ENCODE measurements around the gene MYH10. TPM values are rescaled to one million over a fixed set of nuclear protein-coding genes. Genes with fewer than 3 reads are reported as not detected.

The MYH10 gene
- total RNA-seq, 1 donor from 2014 or later: 378 TPM

GRCh38 chr17:8577868-8578267, 52.7 kb downstream of the MYH10 start:
- H3K36me3 ChIP-seq: peaks cover 9 to 30% of the 10 kb centered on the region in 2 donors
- peak overlapping the region in 1 of 2 donors; percentile 10 for H3K4me3 ChIP-seq
- H3K27me3 ChIP-seq: no peaks in the 10 kb centered on the region
- intact Hi-C loops (cut with DNase I): loop anchor here (2.0 kb wide), 1 partner anchor 51 kb away; no protein-coding TSS in a partner anchor
- TF ChIP-seq CTCF (IDR thresholded peaks at IDR 0.05): no peak
- H3K9me3 ChIP-seq: no peaks in the 10 kb centered on the region
- DNase-seq (ENCODE audit: low spot score in 2 of 2): no peak
- H3K27ac ChIP-seq: peak overlapping the region; percentile 74 to 79
- H3K4me1 ChIP-seq: peaks cover 4 to 48% of the 10 kb centered on the region in 2 donors

GRCh38 chr17:8576559-8577294, 53.8 kb downstream of the MYH10 start:
- no peak for TF ChIP-seq CTCF (IDR thresholded peaks at IDR 0.05)

GRCh38 chr17:8574687-8575086, 55.8 kb downstream of the MYH10 start:
- peak overlapping the region in 1 of 2 donors; percentile 9 for H3K27ac ChIP-seq
- H3K9me3 ChIP-seq: no peaks in the 10 kb centered on the region
- no peaks in the 10 kb centered on the region for H3K27me3 ChIP-seq
- peaks cover 4 to 23% of the 10 kb centered on the region in 2 donors for H3K4me1 ChIP-seq
- TF ChIP-seq CTCF (IDR thresholded peaks at IDR 0.05): peak; percentile 16 to 37 (median 23)
- H3K36me3 ChIP-seq: peaks cover 14 to 34% of the 10 kb centered on the region in 2 donors
- no peak overlapping the region for H3K4me3 ChIP-seq
- DNase-seq (ENCODE audit: low spot score in 2 of 2): no peak
- intact Hi-C loops (cut with DNase I): loop anchor here (5.0 kb wide), 1 partner anchor 173 kb away; no protein-coding TSS in a partner anchor

More at GRCh38 chr17:8576559-8577294, 53.8 kb downstream of the MYH10 start:
- no peaks in the 10 kb centered on the region for H3K9me3 ChIP-seq
- H3K4me1 ChIP-seq: peaks cover 4 to 41% of the 10 kb centered on the region in 2 donors
- no peak for DNase-seq (ENCODE audit: low spot score in 2 of 2)
- H3K36me3 ChIP-seq: peaks cover 9 to 31% of the 10 kb centered on the region in 2 donors
- H3K4me3 ChIP-seq: no peak overlapping the region
- peak overlapping the region; percentile 74 to 79 for H3K27ac ChIP-seq
- intact Hi-C loops (cut with DNase I): no loop called here
- no peaks in the 10 kb centered on the region for H3K27me3 ChIP-seq

GRCh38 chr17:8572764-8573163, 57.8 kb downstream of the MYH10 start:
- Histone ChIP-seq H3K27me3 (no peaks in the 10 kb centered on the region), H3K4me1 (peaks cover 4 to 20% of the 10 kb centered on the region in 2 donors), H3K9me3 (no peaks in the 10 kb centered on the region), H3K36me3 (peaks cover 30 to 53% of the 10 kb centered on the region in 2 donors), H3K4me3 (no peak overlapping the region), H3K27ac (peak overlapping the region; percentile 54 to 64)
- no peak for DNase-seq (ENCODE audit: low spot score in 2 of 2)
- intact Hi-C loops (cut with DNase I): loop anchor here (5.0 kb wide), 1 partner anchor 175 kb away; no protein-coding TSS in a partner anchor
- TF ChIP-seq CTCF (IDR thresholded peaks at IDR 0.05): no peak

- no peak for TF ChIP-seq CTCF (IDR thresholded peaks at IDR 0.05)
- H3K4me3 ChIP-seq: no peak overlapping the region
- H3K27me3 ChIP-seq: no peaks in the 10 kb centered on the region
- no peaks in the 10 kb centered on the region for H3K9me3 ChIP-seq
- H3K36me3 ChIP-seq: peaks cover 38 to 51% of the 10 kb centered on the region in 2 donors
- H3K4me1 ChIP-seq: peaks cover 0 to 26% of the 10 kb centered on the region in 2 donors
- intact Hi-C loops (cut with DNase I): no loop called here
- peak overlapping the region; percentile 36 to 43 for H3K27ac ChIP-seq
- no peak for DNase-seq (ENCODE audit: low spot score in 2 of 2)
Observed at GRCh38 chr17:8563981-8564602, 66.4 kb downstream of the MYH10 start.
